Activated naive CD4-positive, alpha-beta T cell (primary cell): ENCODE measurements around the gene MUC4.
"Not testable (repeated sequence)": the region's sequence is repeated elsewhere in the genome, so short reads cannot be mapped to it uniquely, and the experiment has no call there.

Source experiments
- DNase-seq, 4 experiments: peaks; one replicate each; lab custom pipeline; 2025; lab: John Stamatoyannopoulos, UW

Gene MUC4

DNA sequence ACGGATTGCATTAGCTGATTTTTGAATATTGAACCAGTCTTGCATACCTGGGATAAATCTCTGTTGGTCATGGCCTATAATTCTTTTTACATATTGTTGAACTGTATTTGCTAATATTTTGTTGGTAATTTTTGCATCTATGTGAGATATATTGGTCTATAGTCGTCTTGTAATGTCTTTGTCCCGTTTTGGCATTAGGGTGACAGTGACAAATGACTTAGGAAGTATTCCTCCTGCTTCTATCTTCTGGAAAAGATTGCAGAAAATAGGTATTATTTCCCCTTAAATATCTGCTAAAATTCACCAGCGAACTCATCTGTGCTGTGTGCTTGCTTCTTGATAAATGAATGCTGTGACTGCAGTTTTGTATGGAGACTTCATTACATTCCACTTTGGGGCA is 67.3 kb downstream of the MUC4 start:
- no peak for DNase-seq

- no peak for DNase-seq
Observed at GRCh38 chr3:195739561-195740111, 72.1 kb downstream of the MUC4 start.

DNA sequence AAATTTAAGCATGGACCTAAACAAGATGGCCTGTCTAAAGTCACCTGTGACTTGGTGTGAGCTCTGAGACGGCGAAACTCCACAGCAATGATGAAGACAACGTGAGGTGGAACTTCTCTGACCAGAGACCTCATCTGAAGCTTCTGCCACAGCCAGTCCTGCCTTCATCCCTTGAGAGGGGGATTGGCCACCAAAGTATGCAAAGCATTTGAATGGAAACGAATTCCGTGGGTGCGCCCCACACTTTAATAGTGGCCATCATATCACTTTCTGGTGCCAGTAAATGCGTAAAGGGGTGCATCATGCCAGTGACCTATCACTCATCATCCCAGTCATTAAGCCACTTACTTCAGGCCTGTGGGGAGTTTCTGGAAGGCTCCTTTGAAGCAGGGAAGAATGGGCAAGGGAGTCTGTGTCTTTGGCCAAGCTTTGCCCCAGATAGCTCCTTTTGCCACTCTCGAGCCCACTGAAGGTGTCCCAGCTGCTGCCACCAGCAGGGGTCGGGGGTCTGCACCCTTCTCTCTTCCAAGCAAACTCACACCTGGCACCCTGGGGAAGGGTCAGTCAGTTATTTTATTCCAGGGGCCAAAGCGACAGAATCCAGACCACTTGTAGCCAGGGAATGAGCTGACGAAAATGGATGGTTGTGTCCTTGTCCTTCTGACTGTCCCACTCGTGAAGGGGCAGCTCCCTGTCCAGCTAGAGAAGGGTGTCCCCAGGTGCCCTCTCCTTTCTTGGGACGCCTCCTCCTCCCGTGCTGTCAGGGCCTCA is 73.3 kb downstream of the MUC4 start:
- DNase-seq = no peak

- DNase-seq = not testable (repeated sequence)
Observed at GRCh38 chr3:195737782-195738181, 73.9 kb downstream of the MUC4 start.

- DNase-seq = no peak
Observed at GRCh38 chr3:195736866-195737490, 74.8 kb downstream of the MUC4 start.

DNA sequence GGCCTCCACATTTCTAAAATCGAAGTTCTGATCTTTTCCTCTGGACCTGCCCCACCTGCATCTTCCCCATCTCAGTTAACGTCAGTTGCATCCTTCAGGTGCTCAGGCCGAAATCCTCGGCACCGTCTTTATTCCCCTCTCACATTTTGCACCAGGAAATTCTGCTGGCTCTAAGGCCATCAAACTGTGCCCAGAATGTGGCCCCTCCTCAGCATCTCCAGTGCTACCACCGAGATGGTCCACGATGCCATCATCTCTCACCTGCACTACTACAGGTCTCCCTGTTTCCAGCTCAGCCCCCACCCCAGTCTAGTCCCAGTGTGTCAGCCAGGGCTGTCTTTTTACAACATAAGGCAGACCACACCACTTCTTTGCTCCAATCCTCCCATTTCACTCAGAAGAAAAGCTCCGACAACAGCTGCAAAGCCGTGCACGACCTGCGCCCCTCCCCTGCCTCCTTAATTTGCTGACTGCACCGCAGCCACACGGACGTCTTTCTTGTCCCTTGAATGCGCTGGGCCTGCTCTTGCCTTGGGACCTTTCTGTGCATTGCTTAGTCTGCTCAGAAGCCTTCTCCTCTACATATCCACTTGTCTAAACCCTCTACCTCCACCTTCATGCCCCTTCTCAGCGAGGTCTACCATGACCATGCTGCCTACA is 76.6 kb downstream of the MUC4 start:
- no peak for DNase-seq

DNA sequence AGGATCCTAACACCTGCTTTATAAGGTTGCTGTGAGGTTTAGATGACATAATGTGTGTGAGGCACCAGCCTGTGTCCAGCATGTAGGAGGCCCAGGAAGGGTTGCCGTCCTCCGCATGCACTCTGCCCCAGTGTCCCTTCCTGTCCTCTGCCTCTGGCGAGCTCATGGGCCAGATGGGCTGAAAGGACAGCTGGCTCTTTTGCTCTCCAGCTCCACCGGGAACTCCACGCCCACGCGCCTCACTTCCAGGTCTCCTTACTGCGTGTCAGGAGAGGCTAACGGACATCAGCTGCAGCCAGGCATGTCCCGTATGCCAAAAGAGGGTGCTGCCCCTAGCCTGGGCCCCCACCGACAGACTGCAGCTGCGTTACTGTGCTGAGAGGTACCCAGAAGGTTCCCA is 78.8 kb downstream of the MUC4 start:
- DNase-seq = no peak

DNA sequence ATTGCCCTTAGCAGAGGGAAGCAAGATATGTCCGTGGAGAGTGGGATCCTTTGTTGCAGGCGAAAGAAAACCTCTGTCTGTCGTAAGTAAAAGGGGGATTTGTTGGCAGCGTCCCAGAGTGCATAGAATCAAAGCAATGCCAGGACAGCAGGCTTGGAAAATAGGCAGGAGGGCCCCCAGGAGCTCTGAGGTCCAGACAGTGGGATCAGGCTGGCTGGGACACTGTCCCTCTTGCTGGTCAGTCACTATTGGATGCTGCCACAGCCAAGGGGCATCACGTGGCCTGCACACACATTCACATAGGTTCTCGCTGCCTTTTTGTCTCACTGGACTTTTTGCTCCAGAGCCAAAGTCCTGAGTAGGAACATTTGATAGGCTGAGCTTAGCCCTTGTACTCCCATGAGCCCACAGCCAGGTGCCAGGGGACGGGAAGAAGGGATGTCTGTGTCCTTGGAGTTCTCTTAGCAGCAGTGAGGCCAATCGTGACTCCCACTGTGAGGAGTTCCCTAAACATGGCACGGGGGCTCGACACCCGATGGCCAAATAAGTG is 80.3 kb downstream of the MUC4 start:
- DNase-seq = no peak

DNA sequence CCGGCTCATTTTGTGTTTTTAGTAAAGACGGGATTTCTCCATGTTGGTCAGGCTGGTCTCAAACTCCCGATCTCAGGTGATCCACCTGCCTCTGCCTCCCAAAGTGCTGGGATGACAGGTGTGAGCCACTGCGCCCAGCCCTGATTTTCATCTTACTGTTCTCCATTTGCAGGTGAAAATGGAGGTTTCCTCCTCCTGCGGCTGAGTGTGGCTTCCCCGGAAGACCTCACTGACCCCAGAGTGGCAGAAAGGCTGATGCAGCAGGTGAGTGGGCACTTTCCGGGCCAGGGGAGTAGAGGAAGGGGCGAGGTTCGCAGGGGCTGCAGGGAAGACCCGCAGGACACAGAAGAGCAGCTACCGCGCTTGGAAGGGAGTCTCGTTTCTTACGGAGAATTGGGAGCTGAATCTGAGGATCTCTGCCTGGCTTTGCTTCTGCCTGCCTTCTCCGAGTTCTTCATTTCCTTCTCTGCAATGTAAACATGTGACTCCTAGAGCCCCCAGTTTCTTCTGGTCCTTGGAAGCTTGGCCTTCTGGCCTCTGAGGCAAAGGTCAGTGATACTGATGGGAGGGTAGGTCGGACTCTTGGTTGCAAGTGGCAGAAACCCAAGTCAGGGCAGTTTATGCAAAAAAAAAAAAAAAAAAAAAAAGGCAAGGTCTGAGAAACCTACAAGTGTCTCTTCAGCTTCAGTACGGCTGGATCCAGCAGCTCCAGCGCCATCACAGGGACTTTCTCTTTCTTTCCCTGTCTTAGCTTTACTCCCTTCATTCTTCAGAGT is 82.1 kb downstream of the MUC4 start:
- DNase-seq = no peak

GRCh38 chr3:195728789-195729188 is 82.9 kb downstream of the MUC4 start:
- not testable (repeated sequence) for DNase-seq

DNA sequence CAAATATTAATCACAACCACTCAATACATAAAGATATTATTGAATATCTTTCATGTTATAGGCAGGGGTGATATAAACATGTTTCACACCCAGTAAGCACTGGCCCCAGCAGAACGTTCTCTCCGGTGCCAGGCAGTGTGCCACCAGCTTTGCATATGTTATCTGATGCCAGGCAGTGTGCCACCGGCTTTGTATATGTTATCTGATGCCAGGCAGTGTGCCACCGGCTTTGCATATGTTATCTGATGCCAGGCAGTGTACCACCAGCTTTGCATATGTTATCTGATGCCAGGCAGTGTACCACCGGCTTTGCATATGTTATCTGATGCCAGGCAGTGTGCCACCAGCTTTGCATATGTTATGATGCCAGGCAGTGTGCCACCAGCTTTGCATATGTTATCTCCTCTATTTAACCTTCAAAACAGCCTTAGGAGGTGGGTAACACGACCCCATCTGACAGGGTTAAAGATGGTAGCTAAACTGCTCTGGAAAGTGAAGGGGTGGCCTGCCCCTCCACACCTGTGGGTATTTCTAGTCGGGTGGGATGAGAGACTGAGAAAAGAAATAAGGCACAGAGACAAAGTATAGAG is 84.0 kb downstream of the MUC4 start:
- DNase-seq = no peak

DNA sequence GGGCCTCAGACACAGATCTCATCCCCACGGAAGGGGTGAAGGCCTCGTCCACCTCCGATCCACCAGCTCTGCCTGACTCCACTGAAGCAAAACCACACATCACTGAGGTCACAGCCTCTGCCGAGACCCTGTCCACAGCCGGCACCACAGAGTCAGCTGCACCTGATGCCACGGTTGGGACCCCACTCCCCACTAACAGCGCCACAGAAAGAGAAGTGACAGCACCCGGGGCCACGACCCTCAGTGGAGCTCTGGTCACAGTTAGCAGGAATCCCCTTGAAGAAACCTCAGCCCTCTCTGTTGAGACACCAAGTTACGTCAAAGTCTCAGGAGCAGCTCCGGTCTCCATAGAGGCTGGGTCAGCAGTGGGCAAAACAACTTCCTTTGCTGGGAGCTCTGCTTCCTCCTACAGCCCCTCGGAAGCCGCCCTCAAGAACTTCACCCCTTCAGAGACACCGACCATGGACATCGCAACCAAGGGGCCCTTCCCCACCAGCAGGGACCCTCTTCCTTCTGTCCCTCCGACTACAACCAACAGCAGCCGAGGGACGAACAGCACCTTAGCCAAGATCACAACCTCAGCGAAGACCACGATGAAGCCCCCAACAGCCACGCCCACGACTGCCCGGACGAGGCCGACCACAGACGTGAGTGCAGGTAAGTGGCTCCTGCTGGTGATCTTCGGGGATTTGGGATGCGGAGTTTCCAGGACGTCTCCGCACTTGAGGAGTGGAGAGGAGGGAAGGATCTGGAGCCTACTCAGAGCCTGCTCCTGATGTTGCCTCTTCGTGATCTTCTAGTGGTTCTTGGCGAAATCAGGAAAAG is 85.6 kb downstream of the MUC4 start:
- not testable (repeated sequence) for DNase-seq

- not testable (repeated sequence) for DNase-seq
Observed at GRCh38 chr3:195724363-195724762, 87.4 kb downstream of the MUC4 start.

DNA sequence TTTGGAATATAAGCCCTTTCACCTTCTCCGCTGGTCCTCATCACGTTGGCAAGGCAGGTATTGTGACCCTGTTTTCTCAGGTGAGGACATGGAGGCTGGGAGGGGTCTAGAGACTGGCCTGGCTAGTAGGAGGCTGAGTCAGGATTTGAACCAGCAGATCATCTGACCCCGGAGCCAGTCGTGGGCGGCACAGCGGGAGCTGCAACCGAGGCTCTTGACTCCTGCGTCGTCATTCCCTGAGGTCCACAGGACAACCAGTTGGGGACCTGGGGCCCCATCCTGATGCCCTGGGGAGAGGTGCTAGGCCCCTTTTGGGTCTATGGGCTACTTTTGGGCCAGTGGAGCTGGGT is 88.8 kb downstream of the MUC4 start:
- not testable (repeated sequence) for DNase-seq

DNA sequence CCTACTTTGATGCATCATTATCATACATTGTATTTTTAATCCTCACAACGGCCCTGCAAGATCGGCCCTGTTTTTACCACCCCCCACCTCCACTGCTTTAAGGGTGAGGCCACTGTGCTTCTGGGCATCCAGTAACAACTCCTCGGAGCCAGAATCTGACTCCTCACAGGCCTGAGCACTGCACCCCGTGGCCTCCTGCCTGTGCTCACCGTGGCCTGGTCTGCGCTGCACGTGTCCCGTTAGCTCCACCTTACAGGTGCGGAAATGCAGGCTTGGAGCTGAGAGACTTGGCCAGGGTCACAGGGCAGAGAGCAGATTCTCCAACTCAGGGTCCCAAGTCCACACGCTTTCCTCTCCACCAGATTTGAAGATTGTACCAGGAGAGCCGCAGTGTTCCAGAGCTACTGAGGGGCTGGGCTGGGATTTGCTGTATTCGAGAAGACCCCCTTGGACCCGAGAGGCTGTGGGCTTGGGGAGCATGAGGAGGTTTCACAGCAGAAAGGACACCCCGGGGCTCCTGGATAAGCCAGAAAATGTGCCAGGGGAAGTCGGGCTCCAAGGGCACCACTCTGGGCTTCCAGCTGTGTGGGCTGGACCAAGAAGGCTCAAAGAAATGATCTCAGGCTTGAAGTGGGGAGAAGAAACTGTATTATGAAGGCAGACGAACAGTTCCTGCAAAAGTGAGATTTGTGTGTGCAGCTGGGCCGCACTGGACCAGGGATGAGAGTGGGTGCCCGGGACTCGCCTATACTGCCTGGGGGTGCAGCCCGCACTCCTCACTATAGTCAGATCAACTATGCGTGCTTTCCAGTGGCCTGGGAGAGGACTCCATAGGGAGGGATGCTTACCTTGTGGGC is 89.4 kb downstream of the MUC4 start:
- DNase-seq = not testable (repeated sequence)

- not testable (repeated sequence) for DNase-seq
Observed at GRCh38 chr3:195720831-195721506, 90.8 kb downstream of the MUC4 start, which contains the start of gene MUC20. Gene MUC20, plus strand, starts transcription at chr3:195720978. Its CDS starts 30 bp downstream, at chr3:195721008.

GRCh38 chr3:195719514-195720254 is 92.0 kb downstream of the MUC4 start:
- not testable (repeated sequence) for DNase-seq

DNA sequence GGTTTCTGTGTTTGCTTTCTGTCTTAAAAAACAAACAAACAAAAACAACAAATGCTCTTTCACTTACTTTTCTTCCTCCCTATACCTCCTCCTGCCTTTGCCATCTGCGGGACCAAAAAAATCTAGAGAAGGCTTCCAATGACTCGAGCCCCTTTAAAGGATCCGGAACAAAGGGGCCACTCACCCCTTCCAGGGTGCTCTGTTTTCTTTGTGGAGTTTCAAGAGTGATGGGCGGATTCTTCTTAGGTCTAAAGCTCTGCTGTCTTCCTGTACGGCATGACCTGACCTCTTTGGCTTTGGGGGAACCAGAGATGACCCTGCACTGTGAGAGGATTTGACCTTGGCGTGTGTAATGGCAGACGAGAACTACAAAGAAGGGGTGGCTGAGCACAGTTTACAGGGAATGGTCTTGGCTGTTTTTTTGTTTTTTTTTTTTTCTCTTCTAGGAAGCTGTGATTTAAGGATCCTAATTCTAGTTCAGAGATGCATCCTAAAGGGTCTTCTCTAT is 93.2 kb downstream of the MUC4 start:
- no peak for DNase-seq
